Neuronal stem cell (in vitro differentiated cells): Measurements from ENCODE around the gene ANKRD18A.
"Not testable (repeated sequence)": the region's sequence is repeated elsewhere in the genome, so short reads cannot be mapped to it uniquely, and the experiment has no call there.

Source experiments
- DNase-seq: peaks from one replicate; pipeline ENCODE4 v3.0.0-alpha.2; 2013; ENCODE audit warnings: low spot score
- H2AFZ ChIP-seq: one replicate; pipeline ENCODE4 v1.6.1; 2013; ENCODE audit warnings: mild to moderate bottlenecking, low read length, inconsistent platforms
- H2AK5ac ChIP-seq: 2 replicates; pipeline ENCODE4 v1.6.1; 2013; ENCODE audit warnings: low read depth, mild to moderate bottlenecking, inconsistent platforms, low read length, moderate library complexity, mixed read lengths
- H2BK120ac ChIP-seq: 2 replicates; pipeline ENCODE4 v1.6.1; 2013; ENCODE audit warnings: low read depth, mild to moderate bottlenecking, inconsistent platforms, low read length, moderate library complexity, mixed read lengths
- H2BK12ac ChIP-seq: one replicate; pipeline ENCODE4 v1.6.1; 2013; ENCODE audit warnings: low read length, inconsistent platforms
- H2BK15ac ChIP-seq: 2 replicates; pipeline ENCODE4 v1.6.1; 2013; ENCODE audit warnings: mild to moderate bottlenecking, low read length, inconsistent platforms, mixed read lengths
- H2BK5ac ChIP-seq: one replicate; pipeline ENCODE4 v1.6.1; 2013; ENCODE audit warnings: inconsistent platforms, mild to moderate bottlenecking, low read length, moderate library complexity
- H3K14ac ChIP-seq: one replicate; pipeline ENCODE4 v1.6.1; 2013; ENCODE audit warnings: low read length, inconsistent platforms
- H3K18ac ChIP-seq: 2 replicates; pipeline ENCODE4 v1.6.1; 2013; ENCODE audit warnings: low read length, inconsistent platforms
- H3K23ac ChIP-seq: 2 replicates; pipeline ENCODE4 v1.6.1; 2013; ENCODE audit warnings: low read depth, mild to moderate bottlenecking, mixed read lengths, low read length, inconsistent platforms; ENCODE audit not compliant: poor library complexity
- H3K27ac ChIP-seq: replicated peaks from 3 replicates; pipeline ENCODE4 v1.5.1; 2013; ENCODE audit warnings: low read length, inconsistent platforms
- H3K27me3 ChIP-seq, 3 experiments: 2 replicates each; pipeline ENCODE4 v1.6.1; 2013; ENCODE audit warnings: low read length in 3 of 3, mild to moderate bottlenecking in 2 of 3, inconsistent platforms in 1 of 3, low read depth in 1 of 3, mixed read lengths in 1 of 3, moderate library complexity in 1 of 3; ENCODE audit not compliant: control insufficient read depth in 3 of 3, insufficient read depth in 3 of 3
- H3K36me3 ChIP-seq, 2 donors: replicated peaks in 1 of 2; 2 replicates each; pipeline ENCODE4 v1.6.1; 2013; ENCODE audit warnings: low read length in 2 of 2; ENCODE audit not compliant: control insufficient read depth in 2 of 2, insufficient read depth in 2 of 2
- H3K4ac ChIP-seq: 2 replicates; pipeline ENCODE4 v1.6.1; 2013; ENCODE audit warnings: inconsistent platforms, mild to moderate bottlenecking, low read length, moderate library complexity
- H3K4me1 ChIP-seq, 2 donors: 1 replicate in 1 of 2; 2 replicates in 1 of 2; pipeline ENCODE4 v1.6.1; 2013; ENCODE audit warnings: low read length in 2 of 2, low read depth in 1 of 2; ENCODE audit not compliant: control insufficient read depth in 2 of 2, insufficient read depth in 1 of 2
- H3K4me2 ChIP-seq: one replicate; pipeline ENCODE4 v1.6.1; 2013; ENCODE audit warnings: mild to moderate bottlenecking, low read length, inconsistent platforms; ENCODE audit not compliant: insufficient read depth, poor library complexity, severe bottlenecking
- H3K4me3 ChIP-seq, 2 donors: 2 replicates each; pipeline ENCODE4 v1.5.1; 2013; ENCODE audit warnings: low read length in 2 of 2, mild to moderate bottlenecking in 2 of 2, inconsistent platforms in 1 of 2, moderate library complexity in 1 of 2
- H3K79me1 ChIP-seq: one replicate; pipeline ENCODE4 v1.6.1; 2013; ENCODE audit warnings: low read depth, mild to moderate bottlenecking, inconsistent platforms, low read length, moderate library complexity
- H3K9ac ChIP-seq: one replicate; pipeline ENCODE4 v1.6.1; 2013; ENCODE audit warnings: mild to moderate bottlenecking, low read depth, low read length, inconsistent platforms; ENCODE audit not compliant: poor library complexity
- H3K9me3 ChIP-seq, 2 donors: replicated peaks in 1 of 2; 2 replicates each; pipeline versions ENCODE3 to v1.6.1; 2013; ENCODE audit warnings: low read length in 2 of 2, mild to moderate bottlenecking in 2 of 2, inconsistent platforms in 1 of 2, low read depth in 1 of 2, mixed read lengths in 1 of 2, moderate library complexity in 1 of 2; ENCODE audit not compliant: control insufficient read depth in 2 of 2, insufficient read depth in 1 of 2
- H4K8ac ChIP-seq: one replicate; pipeline ENCODE4 v1.6.1; 2013; ENCODE audit warnings: low read depth, mild to moderate bottlenecking, inconsistent platforms, low read length, moderate library complexity
- H4K91ac ChIP-seq: one replicate; pipeline ENCODE4 v1.6.1; 2013; ENCODE audit warnings: low read length, low read depth, mild to moderate bottlenecking, inconsistent platforms; ENCODE audit not compliant: poor library complexity
- WGBS, 2 donors: extraction: QIAGEN DNeasy Blood & Tissue Kit; methylation state at CpG; one replicate each; pipeline ENCODE4 v1.1.7; 2013; ENCODE audit warnings: missing lambda C conversion rate in 2 of 2, mixed read lengths in 1 of 2; ENCODE audit not compliant: insufficient read length in 2 of 2, insufficient replicate concordance in 1 of 2; ENCODE audit errors: extremely low coverage in 2 of 2; 5-methylcytosine and 5-hydroxymethylcytosine counted together

Gene ANKRD18A

DNA sequence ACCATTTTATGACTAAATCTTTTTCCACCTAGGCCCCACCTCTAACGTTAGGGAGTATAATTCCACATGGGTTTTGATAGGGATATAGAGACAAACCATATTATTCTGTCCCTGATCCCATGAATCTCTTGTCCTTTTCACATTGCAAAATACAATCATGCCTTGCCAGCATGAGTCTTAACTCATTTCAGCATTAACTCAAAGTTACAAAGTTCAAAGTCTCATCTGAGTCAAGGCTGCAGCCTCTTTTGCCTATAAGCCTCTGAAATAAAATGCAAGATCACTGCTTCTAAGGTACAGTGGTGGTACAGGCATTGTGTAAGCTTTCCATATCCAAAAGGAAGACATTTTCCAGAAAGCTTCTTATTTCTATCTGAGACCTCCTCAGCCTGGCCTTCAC is 54.3 kb downstream of the ANKRD18A start:
- H2BK120ac ChIP-seq, H3K27ac ChIP-seq, H4K91ac ChIP-seq, H3K23ac ChIP-seq, H3K79me1 ChIP-seq, DNase-seq, H3K18ac ChIP-seq, H3K9me3 ChIP-seq, H2BK5ac ChIP-seq, H3K27me3 ChIP-seq, H3K9ac ChIP-seq, H2AK5ac ChIP-seq, H3K36me3 ChIP-seq, H3K4ac ChIP-seq, H2BK15ac ChIP-seq, H3K4me1 ChIP-seq, H4K8ac ChIP-seq, H2BK12ac ChIP-seq, H3K14ac ChIP-seq, H3K4me2 ChIP-seq, H2AFZ ChIP-seq, H3K4me3 ChIP-seq: not testable (repeated sequence)
- no CpG with 5 or more reads among the region's 1 CpG for WGBS, 2 donors

DNA sequence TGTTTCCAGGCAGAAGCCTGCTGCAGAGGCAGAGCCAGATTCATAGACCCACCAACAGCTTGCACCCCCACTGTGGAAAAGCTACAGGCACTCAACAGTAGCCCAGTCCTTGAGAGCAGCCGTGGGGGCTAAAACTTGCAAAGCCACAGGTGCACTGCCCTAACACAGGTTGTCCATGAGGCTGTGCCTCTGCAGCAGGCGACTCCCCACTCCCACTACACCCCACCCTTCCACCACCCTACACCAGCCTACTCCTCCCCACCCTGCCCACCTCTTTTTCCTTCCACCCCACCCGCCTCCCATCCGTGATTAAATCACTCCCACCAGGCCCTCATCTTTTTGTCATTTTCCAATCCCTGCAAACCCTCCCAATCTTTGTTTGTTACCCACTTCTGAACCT is 55.2 kb downstream of the ANKRD18A start:
- WGBS, 2 donors: no CpG with 5 or more reads among the region's 4 CpGs
- not testable (repeated sequence) for H3K9ac ChIP-seq, H2BK120ac ChIP-seq

DNA sequence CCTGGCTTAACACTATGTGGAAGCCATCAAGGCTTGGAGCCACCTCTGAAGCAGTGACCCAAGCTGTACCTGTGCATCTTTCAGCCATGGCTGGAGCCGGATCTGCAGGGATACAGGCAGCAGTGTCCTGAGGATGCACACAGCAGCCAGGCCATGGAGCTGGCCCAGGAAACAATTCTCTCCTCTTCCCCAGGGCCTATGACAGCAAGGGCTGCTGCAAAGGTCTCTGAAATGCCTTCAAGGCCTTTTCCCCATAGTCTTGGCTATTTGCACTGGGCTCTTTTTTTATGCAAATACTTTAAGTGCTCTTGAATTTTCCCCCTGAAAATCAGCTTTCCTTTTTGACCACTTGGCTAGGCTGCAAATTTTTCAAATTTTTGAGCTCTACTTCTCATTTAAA is 56.5 kb downstream of the ANKRD18A start:
- not testable (repeated sequence) for H3K4ac ChIP-seq, H3K4me1 ChIP-seq, H3K9ac ChIP-seq, H3K14ac ChIP-seq, H2BK5ac ChIP-seq, H3K4me2 ChIP-seq, H4K8ac ChIP-seq, H2AFZ ChIP-seq, H3K27me3 ChIP-seq, H2BK12ac ChIP-seq, H3K4me3 ChIP-seq, H2BK120ac ChIP-seq, H3K9me3 ChIP-seq, H2BK15ac ChIP-seq, H3K18ac ChIP-seq, H3K27ac ChIP-seq, H3K79me1 ChIP-seq, H3K23ac ChIP-seq, H3K36me3 ChIP-seq, H2AK5ac ChIP-seq, DNase-seq, H4K91ac ChIP-seq
- no CpG with 5 or more reads among the region's 1 CpG for WGBS, 2 donors

More for the DNA sequence above, 55.2 kb downstream of the ANKRD18A start:
- not testable (repeated sequence) for H4K91ac ChIP-seq, H3K4me1 ChIP-seq, H3K23ac ChIP-seq, H3K9me3 ChIP-seq, H2BK15ac ChIP-seq, H3K27ac ChIP-seq, H3K79me1 ChIP-seq, H3K27me3 ChIP-seq, H3K4me2 ChIP-seq, DNase-seq, H2BK12ac ChIP-seq, H3K14ac ChIP-seq, H3K18ac ChIP-seq, H4K8ac ChIP-seq, H3K4me3 ChIP-seq, H2AK5ac ChIP-seq, H2BK5ac ChIP-seq, H3K36me3 ChIP-seq, H3K4ac ChIP-seq, H2AFZ ChIP-seq

DNA sequence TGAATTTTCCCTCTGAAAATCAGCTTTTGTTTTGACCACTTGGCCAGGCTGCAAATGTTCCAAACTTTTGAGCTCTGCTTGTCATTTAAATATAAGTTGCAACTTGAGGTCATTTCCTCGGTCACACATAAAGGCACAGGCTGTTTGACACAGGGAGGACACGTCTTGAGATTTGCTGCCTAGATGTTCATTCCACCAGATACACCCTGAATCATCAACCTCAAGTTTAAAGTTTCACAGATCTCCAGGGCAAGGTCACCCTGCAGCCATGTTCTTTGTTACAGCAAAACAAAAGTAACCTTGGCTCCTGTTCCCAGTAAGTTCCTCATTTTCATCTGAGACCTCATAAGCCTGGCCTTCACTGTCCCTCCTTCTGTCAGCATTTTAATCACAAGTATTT is 59.3 kb downstream of the ANKRD18A start:
- not testable (repeated sequence) for H3K4me2 ChIP-seq, H2BK5ac ChIP-seq, H3K9me3 ChIP-seq, H3K27me3 ChIP-seq, H3K18ac ChIP-seq, H3K27ac ChIP-seq, H2AK5ac ChIP-seq, H3K23ac ChIP-seq, H2BK12ac ChIP-seq, H3K9ac ChIP-seq, H2BK15ac ChIP-seq, H3K36me3 ChIP-seq, H2AFZ ChIP-seq, H3K4me1 ChIP-seq, H3K4ac ChIP-seq, H3K4me3 ChIP-seq, H2BK120ac ChIP-seq, H3K14ac ChIP-seq, H4K8ac ChIP-seq, DNase-seq, H4K91ac ChIP-seq, H3K79me1 ChIP-seq
- no CpG with 5 or more reads among the region's 2 CpGs for WGBS, 2 donors
